ENCODE data around the gene SPATA9. TPM values are rescaled to one million over a fixed set of nuclear protein-coding genes. Genes with fewer than 3 reads are reported as not detected.
A peak's percentile ranks its signal among the peaks of the same experiment; 100 is the strongest.

The SPATA9 gene
- total RNA-seq, 1 experiment from 2014 or later: 0.15 TPM

GRCh38 chr5:95647886-95648860 is 34.6 kb downstream of the SPATA9 start:
- in situ Hi-C loops (cut with HindIII; ENCODE audit: low pct_unique_long_range_greater_than_20kb, low sequenced_read_pairs): no loop called here
- BruUV-seq (replicated peaks): no TSS peak
- CTCF ChIA-PET: no interaction called here

More at GRCh38 chr5:95647886-95648860, 34.6 kb downstream of the SPATA9 start:
- ATAC-seq (no peak), DNase-seq (ENCODE audit: low read depth, low spot score) (no peak)
- H3K36me3 ChIP-seq (ENCODE audit: control insufficient read depth, insufficient read depth, low read length): no peaks in the 10 kb centered on the region
- H3K27ac ChIP-seq (ENCODE audit: low read length): peak overlapping the region; percentile 95
- POLR2A ChIA-PET: no interaction called here
- H3K4me3 ChIP-seq (ENCODE audit: low read depth in 2 of 2, low read length in 2 of 2): peak overlapping the region; percentile 0 to 53; a peak in 3 of 4 replicates
- peaks cover 20% of the 10 kb centered on the region for H3K4me1 ChIP-seq (ENCODE audit: control insufficient read depth, insufficient read depth, low read length)
- TF ChIP-seq POLR2AphosphoS5 (IDR thresholded peaks at IDR 0.05; ENCODE audit: low read depth, low read length) (no peak), TCF7L2 (IDR thresholded peaks at IDR 0.05; ENCODE audit: low read depth, low read length) (no peak), REST (IDR thresholded peaks at IDR 0.05; ENCODE audit: insufficient read depth in 1 of 2, low read depth in 2 of 2, low read length in 1 of 2) (no peak), SIN3A (IDR thresholded peaks at IDR 0.05; ENCODE audit: borderline replicate concordance, insufficient read depth, low read depth, low read length) (no peak), CTCF (IDR thresholded peaks at IDR 0.05) (no peak)
- H3K9me3 ChIP-seq (ENCODE audit: control insufficient read depth, insufficient read depth, low read depth, low read length): no peaks in the 10 kb centered on the region
- intact Hi-C loops (cut with micrococcal nuclease; ENCODE audit: unreplicated experiment): loop anchor here (5.0 kb wide), 1 partner anchor 84 kb away; the partner anchor contains the start of gene RHOBTB3
- H3K27me3 ChIP-seq (ENCODE audit: control insufficient read depth, insufficient read depth, low read length): no peaks in the 10 kb centered on the region
